ENCODE measurements around the gene CFAP141. TPM values are rescaled to one million over a fixed set of nuclear protein-coding genes. Genes with fewer than 3 reads are reported as not detected.
"Not testable (repeated sequence)": the region's sequence is repeated elsewhere in the genome, so short reads cannot be mapped to it uniquely, and the experiment has no call there.

CFAP141 gene
- total RNA-seq, 4 donors from 2014 or later = not detected

DNA sequence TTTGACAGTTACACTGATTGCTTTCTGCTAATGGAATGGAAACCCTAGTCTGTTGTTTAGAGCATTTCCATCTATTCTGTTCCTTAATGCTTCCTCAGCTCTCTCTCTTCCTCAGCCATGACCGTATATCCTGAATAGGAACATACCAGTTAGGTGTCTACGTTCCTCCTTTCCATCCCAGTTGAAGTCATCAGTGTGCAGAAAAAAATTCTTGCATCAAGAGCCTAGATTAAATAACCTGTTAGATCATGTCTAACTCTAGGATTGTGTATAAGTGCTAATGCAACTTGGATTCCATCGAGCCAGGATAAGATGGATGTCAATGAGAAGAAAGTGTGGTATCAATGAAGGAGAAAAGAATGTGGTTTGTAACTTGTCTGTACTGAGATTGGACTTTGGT is 33.4 kb upstream of the CFAP141 start:
- 90 to 93% methylated on average over 3 of the region's 3 CpGs for WGBS, 2 donors (ENCODE audit: low coverage in 1 of 2)
- H3K36me3 ChIP-seq = peaks cover 0 to 90% (median 40%) of the 10 kb centered on the region in 4 donors
- no peak overlapping the region for H3K27ac ChIP-seq
- in situ Hi-C loops (cut with MboI; ENCODE audit: low pct_ligation_motif_present in 1 of 4, low pct_unique_long_range_greater_than_20kb in 1 of 4, low sequenced_read_pairs in 3 of 4) (no loop called here), intact Hi-C loops (cut with DNase I; ENCODE audit: low total_unique reads) (no loop called here)
- H3K9me3 ChIP-seq = no peaks in the 10 kb centered on the region
- H3K4me1 ChIP-seq = no peaks in the 10 kb centered on the region
- no peak for DNase-seq
- no peaks in the 10 kb centered on the region for H3K27me3 ChIP-seq
- H3K4me3 ChIP-seq = no peak overlapping the region
- TF ChIP-seq CTCF (IDR thresholded peaks at IDR 0.05) = no peak
- no peak for TF ChIP-seq POLR2AphosphoS5 (IDR thresholded peaks at IDR 0.05)
- TF ChIP-seq EP300 (IDR thresholded peaks at IDR 0.05; ENCODE audit: low read depth) = no peak
- no peak for TF ChIP-seq POLR2A (IDR thresholded peaks at IDR 0.05)

GRCh38 chr1:154237880-154238506 is 31.9 kb upstream of the CFAP141 start:
- H3K4me1 ChIP-seq = no peaks in the 10 kb centered on the region
- intact Hi-C loops (cut with DNase I; ENCODE audit: low total_unique reads) (no loop called here), in situ Hi-C loops (cut with MboI; ENCODE audit: low pct_ligation_motif_present in 1 of 4, low pct_unique_long_range_greater_than_20kb in 1 of 4, low sequenced_read_pairs in 3 of 4) (no loop called here)
- no peak for DNase-seq
- H3K27ac ChIP-seq = no peak overlapping the region
- H3K9me3 ChIP-seq = no peaks in the 10 kb centered on the region
- no peaks in the 10 kb centered on the region for H3K27me3 ChIP-seq
- no peak overlapping the region for H3K4me3 ChIP-seq
- TF ChIP-seq EP300 (IDR thresholded peaks at IDR 0.05; ENCODE audit: low read depth) (no peak), POLR2A (IDR thresholded peaks at IDR 0.05) (no peak)
- 90 to 97% methylated on average over 6 of the region's 6 CpGs for WGBS, 2 donors (ENCODE audit: low coverage in 1 of 2)
- peaks cover 0 to 85% (median 35%) of the 10 kb centered on the region in 4 donors for H3K36me3 ChIP-seq

DNA sequence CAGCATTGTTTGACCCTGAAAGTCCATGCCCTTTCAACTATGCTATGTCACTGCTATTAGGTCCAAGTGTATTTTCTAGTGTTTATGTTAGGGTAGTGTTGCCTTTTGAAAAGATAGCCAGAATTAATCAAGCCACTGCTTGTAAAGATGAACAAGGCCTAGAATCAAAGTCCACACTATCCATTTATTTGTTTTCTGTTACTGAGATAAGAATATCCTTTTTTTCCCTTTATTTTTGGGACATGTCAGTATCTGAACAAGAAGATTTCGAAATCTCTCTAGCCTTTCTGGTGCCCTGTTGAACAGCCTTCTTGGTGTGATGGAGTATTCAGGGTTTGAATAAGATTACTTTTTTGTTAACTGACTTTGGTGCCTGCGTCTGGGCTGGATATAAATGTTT is 31.3 kb upstream of the CFAP141 start:
- Histone ChIP-seq H3K4me1 (no peaks in the 10 kb centered on the region), H3K27me3 (no peaks in the 10 kb centered on the region), H3K36me3 (peaks cover 0 to 80% (median 35%) of the 10 kb centered on the region in 4 donors), H3K27ac (no peak overlapping the region), H3K9me3 (no peaks in the 10 kb centered on the region), H3K4me3 (no peak overlapping the region)
- TF ChIP-seq CTCF (IDR thresholded peaks at IDR 0.05) (no peak), POLR2AphosphoS5 (IDR thresholded peaks at IDR 0.05) (no peak), POLR2A (IDR thresholded peaks at IDR 0.05) (no peak)
- in situ Hi-C loops (cut with MboI; ENCODE audit: low pct_ligation_motif_present in 1 of 4, low pct_unique_long_range_greater_than_20kb in 1 of 4, low sequenced_read_pairs in 3 of 4) (no loop called here), intact Hi-C loops (cut with DNase I; ENCODE audit: low total_unique reads) (no loop called here)
- WGBS, 2 donors (ENCODE audit: low coverage in 1 of 2) = 77 to 95% methylated on average over 2 of the region's 2 CpGs
- no peak for DNase-seq

- no peak for DNase-seq
- no peak overlapping the region for H3K27ac ChIP-seq
- intact Hi-C loops (cut with DNase I; ENCODE audit: low total_unique reads) (no loop called here), in situ Hi-C loops (cut with MboI; ENCODE audit: low pct_ligation_motif_present in 1 of 4, low pct_unique_long_range_greater_than_20kb in 1 of 4, low sequenced_read_pairs in 3 of 4) (no loop called here)
- H3K36me3 ChIP-seq = peaks cover 0 to 79% (median 35%) of the 10 kb centered on the region in 4 donors
- TF ChIP-seq POLR2AphosphoS5 (IDR thresholded peaks at IDR 0.05) = no peak
- TF ChIP-seq CTCF (IDR thresholded peaks at IDR 0.05) = no peak
- no peak for TF ChIP-seq POLR2A (IDR thresholded peaks at IDR 0.05)
- no peak for TF ChIP-seq EP300 (IDR thresholded peaks at IDR 0.05; ENCODE audit: low read depth)
- no peaks in the 10 kb centered on the region for H3K4me1 ChIP-seq
- no peaks in the 10 kb centered on the region for H3K27me3 ChIP-seq
- no peaks in the 10 kb centered on the region for H3K9me3 ChIP-seq
- H3K4me3 ChIP-seq = no peak overlapping the region
- 89 to 92% methylated on average over 4 of the region's 4 CpGs for WGBS, 2 donors (ENCODE audit: low coverage in 1 of 2)
Measured at GRCh38 chr1:154236855-154237254, 30.7 kb upstream of the CFAP141 start.

DNA sequence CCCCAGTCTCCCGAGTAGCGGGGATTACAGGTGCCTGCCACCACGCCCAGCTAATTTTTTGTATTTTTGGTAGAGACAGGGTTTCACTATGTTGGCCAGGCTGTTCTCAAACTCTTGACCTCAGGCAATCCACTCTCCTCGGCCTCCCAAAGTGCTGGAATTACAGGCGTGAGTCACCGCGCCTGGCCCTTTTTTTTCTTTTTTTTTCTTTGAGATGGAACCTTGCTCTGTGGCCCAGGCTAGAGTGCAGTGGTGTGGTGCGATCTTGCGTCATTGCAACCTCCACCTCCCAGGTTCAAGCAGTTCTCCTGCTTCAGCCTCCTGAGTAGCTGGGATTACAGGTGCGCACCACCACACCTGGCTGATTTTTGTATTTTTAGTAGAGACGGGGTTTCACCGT is 27.0 kb upstream of the CFAP141 start:
- intact Hi-C loops (cut with DNase I; ENCODE audit: low total_unique reads); DNase-seq; H3K4me3 ChIP-seq; H3K27ac ChIP-seq; H3K4me1 ChIP-seq; in situ Hi-C loops (cut with MboI; ENCODE audit: low pct_ligation_motif_present in 1 of 4, low pct_unique_long_range_greater_than_20kb in 1 of 4, low sequenced_read_pairs in 3 of 4); H3K9me3 ChIP-seq; H3K27me3 ChIP-seq: not testable (repeated sequence)
- H3K36me3 ChIP-seq = peaks cover 0 to 88% (median 37%) of the 10 kb centered on the region in 4 donors
- WGBS, 2 donors (ENCODE audit: low coverage in 1 of 2) = 95% methylated on average over 12 of the region's 12 CpGs; no CpG with 5 or more reads in 1 of the 2 donors

GRCh38 chr1:154231112-154231511 is 25.0 kb upstream of the CFAP141 start:
- in situ Hi-C loops (cut with MboI; ENCODE audit: low pct_ligation_motif_present in 1 of 4, low pct_unique_long_range_greater_than_20kb in 1 of 4, low sequenced_read_pairs in 3 of 4); DNase-seq: not testable (repeated sequence)
- 80 to 99% methylated on average over 1 to 3 of the region's 3 CpGs for WGBS, 2 donors (ENCODE audit: low coverage in 1 of 2)

More at GRCh38 chr1:154231112-154231511, 25.0 kb upstream of the CFAP141 start:
- H3K27ac ChIP-seq; H3K27me3 ChIP-seq; H3K4me3 ChIP-seq; intact Hi-C loops (cut with DNase I; ENCODE audit: low total_unique reads); H3K9me3 ChIP-seq; H3K4me1 ChIP-seq: not testable (repeated sequence)
- H3K36me3 ChIP-seq = peaks cover 0 to 73% (median 35%) of the 10 kb centered on the region in 4 donors
